EH (cell line): ENCODE measurements around the gene ANO6.

Experiments
- DNase-seq: peaks from one replicate; pipeline ENCODE4 v3.0.0-alpha.2; 2015; ENCODE audit warnings: low read depth

ANO6 gene

DNA sequence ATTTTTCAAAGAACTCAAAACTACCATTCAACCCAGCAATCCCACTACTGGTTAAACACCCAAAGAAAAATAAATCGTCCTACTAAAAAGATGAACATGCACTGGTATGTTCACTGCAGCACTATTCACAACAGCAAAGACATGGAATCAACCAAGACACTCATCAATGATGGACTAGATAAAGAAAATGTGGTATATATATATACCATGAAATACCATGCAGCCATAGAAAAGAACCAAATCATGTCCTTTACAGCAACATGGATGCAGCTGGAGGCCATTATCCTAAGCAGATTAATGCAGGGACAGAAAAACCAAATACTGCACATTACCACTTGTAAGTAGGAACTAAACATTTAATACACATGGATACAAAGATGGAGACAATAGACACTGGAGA is 3.8 kb upstream of the ANO6 start:
- no peak for DNase-seq

DNA sequence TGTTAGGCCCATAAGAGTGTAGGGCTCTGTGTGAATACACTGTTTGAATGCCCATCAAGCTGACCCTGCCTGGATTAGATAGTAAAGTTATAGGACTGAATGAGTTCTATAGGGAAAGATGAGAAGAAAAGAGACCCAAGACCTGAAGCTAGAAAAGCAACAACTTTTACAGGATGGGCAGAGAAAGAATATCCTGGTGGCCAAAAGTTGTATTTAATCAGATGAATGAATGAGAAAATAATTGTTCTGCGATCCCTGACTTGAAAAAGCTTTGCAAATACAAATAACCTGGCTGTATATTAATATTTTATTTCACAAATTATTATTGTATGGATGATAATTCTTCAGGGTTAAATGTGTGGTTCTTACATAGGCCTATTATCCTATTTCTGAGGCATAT is 2.8 kb upstream of the ANO6 start:
- DNase-seq = no peak

DNA sequence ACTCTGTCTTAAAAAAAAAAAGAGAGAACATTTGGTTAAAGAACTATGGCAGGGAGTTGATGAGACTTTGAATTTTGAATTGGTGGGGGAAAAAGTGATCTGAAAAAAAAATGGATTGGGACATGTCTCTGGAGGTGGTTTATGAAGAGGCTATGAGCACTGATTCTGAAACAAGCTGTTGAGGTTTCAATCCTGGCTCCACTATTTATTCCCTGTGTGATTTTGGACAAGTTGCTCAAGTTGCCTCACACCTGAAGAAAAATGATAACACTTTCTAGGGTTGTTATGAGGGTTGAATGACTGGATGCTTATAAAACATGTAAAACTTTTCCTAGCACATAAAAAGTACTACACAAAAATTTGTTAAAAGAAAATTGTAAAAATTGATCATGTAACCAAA is 1.8 kb upstream of the ANO6 start:
- DNase-seq = no peak

DNA sequence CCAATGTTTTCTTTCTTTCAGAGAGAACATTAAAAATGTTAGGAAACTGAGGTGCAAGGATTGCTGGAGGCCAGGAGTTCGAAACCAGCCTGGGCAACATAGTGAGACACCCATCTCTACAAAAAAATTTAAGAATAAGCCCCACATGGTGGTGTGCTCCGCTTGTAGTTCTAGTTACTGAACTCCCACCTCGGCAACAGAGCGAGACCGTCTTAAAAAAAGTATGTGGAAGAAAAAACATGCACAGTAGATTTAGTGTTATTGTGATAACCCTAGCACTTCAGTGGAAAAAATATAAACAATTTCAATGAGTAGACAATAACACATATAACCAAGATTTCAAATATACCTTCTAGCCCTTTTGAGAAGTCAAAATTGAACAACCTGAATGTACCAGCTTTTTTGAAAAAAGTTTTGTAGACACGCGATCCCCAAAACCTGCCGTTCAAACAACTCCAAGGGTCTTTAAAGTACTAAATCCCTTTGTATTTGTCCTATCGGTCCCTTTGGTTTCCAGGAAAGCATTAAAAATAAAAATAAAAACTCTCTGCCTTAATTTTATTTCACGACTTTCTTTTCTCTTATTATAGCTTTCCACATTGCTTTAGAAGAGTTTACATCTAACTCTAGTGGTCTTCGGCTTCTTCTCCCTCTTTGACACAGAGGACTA is 1.0 kb upstream of the ANO6 start:
- DNase-seq = peak; percentile 51

DNA sequence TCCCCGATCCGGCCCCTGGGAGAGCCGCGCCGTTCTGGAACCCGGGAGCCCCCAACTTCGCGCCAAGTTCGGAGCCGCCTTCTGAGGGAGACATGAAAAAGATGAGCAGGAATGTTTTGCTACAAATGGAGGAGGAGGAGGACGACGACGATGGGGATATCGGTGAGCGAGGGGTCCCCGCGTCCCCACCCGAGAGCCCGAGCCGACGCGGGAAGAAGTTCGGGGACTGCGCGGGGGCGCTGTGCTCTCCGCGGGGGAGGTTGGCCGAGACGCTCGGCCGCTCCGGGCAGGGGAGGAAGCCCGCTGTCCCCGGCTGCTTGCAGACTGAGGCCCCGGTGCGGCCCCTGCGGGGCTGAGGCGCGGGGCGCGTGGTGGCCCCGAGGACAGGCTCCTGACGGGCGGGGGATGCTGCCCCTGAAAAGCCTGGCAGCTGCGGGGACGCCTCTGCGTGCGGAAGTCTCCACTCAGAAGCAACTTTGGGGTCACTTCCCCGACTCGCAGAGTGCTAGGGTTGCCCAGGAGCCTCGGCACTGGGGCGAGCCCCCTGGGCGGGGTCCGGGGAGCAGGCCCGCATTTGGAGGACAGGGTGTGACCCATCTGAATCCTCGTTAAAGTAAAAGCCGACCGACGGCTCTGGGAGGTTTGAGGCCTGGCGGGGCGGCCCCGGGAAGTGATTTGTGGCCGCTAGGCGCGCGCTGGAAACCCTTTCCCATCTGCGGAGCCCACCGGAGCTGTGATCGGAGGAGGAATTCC is 511 bp downstream of the ANO6 start:
- peak; percentile 57 for DNase-seq

DNA sequence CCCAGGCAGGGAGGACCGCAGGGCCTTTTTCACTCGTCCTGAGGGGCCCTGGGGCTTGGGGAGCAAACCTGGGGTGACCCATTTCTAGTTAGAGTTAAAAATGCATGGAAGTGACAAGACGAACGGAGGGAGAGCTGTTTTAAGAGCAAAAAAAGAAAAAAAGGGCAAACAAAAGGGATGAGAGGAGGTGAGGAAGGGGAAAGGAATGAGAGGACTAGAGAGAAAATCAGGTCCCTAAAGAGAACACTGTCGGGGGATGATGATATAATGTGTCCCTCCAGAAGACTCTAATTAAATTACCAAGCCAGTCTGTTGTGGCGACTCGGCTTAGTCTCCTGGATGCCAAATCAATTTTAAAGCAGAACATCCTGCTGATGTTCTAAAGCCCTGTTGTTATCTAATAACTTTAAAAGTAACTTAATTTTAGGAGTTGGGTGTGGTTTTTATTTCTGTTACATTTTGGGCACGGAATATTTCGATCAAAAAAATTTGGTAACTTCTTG is 1.1 kb downstream of the ANO6 start:
- peak; percentile 33 for DNase-seq

DNA sequence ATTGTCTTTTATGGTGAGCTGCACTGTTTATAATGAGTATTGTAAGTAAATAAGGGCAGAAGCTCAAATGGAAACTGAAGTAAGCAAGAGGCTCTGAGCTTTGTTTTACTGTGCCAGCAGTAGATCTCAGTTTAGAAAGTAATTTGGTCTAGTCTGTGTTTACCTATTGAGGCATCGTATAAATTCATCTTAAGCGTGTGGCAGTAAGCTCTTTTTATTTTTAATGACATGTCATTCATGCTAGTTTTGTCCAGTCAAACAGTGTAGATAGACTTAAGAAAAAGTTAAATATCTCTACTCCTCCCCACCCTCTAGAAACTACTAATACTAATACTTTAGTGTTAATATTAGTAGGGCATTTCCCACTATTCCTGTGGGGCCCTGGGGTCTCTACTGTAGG is 2.0 kb downstream of the ANO6 start:
- DNase-seq = peak; percentile 21

DNA sequence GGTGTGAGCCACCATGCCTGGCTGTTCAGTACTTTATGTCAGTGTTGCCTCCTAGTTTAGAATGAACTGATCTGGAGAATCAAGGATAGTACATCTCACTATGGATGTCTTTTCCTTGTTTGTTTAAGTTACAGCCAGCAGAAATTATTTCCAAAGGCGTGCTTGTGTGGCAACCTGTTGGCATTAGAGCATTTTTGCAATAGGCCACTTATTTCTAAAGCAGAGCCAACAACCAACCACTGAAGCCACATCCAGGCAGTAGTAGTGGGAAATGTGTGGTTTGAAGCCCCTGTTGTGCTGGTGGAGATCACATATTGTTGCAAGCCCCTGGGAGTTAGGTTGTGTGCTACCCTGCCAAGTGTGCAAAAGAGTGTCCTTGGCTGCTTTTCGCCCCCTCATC is 3.7 kb downstream of the ANO6 start:
- DNase-seq = no peak

DNA sequence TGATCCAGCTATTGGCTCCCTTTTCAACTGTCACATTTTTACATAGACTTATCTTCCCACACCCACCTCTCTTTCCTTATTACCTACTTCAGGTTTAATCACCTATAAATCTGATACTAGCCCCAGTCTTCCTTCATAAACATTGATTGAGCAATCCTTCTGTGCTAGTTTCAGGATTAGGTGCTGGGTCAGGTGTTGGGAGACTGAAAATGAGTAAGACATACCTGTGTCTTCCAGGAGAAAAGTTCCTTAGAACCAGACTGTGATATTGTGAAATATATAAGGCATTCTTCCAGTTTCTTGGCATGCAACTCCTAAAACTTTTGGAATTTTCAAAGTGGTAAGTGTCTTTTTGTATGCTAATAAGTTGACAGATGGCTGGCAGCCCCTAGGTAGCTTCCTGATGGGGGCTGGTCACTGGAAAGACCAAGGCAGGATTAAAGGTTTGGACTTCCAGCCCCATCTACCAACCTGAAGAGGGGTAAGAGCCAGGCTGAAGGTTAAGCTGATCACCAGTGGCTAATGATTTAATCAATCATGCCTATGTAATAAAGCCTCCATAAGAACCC is 4.6 kb downstream of the ANO6 start:
- peak; percentile 6 for DNase-seq

DNA sequence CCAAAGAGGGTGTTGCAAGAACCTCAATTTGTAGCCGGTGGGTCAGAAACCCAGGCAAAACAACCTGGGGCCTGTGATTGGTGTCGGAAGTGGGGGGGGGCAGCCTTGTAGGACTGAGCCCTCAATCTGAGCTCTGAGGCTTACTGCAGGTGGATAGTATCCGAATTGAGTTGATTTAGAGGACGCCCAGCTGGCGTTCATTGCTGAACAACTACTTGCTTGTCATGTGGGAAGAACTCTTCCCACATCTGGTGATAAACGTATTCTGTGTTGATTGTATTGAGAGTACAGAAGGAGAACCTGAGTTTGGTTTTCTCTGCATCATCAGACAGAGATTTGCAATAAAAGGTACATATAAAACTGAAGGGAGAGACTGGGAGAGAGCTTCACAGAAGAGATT is 5.1 kb downstream of the ANO6 start:
- DNase-seq = no peak

DNA sequence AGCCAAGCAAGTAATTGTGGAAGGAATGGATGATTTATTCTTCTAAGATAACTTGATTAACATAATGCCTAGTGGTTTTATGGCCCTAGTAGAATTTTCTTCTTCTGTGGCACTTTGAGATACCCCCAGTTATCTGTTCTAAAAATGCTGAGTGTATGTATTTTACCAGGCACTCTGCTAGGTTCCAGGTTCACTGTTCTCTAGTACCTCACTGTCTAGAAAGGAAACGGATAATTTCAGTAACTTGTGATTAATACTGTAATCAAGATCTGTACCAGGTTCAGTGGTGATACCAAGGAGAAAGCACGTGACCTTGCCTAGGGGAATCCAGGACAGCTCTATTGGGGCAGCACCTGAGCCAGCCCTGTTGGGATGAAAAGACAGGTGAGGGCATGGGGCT is 8.0 kb downstream of the ANO6 start:
- DNase-seq = no peak

DNA sequence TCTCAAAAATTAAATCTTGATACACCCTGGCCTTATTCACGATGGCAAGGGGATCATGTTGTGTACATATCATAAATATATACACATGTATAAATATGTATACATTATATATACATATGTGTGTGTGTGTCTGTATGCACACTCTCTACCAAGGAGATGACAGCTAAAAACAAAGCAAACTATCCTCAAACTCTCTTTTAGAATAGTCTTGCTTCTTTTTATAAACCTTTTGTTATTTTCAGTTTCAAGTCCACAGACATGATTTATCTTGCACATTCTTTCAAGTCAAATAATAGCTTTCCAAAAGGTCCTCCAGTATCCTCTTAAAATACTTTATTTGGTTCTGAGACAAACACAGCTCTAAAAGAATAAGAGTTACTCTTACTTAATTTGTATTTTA is 8.4 kb downstream of the ANO6 start:
- DNase-seq = peak; percentile 8

DNA sequence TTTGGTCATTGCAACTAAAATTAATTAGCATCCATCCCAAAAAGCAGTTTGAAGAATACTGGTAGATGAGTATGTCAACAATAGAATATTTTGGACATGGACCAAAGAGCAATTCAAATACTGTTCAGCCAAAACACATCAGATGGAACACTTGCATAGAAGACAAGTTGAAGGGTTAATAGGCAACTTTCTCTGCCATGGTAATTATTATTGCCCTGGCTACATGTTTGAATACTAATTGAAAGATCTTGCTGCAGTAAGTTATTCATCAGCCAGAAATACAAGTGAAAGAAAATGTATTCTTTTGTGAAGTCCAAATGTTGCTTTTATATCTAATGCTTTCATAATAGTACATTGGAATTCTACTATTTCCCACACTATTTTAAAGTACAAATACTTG is 10.1 kb downstream of the ANO6 start:
- no peak for DNase-seq

DNA sequence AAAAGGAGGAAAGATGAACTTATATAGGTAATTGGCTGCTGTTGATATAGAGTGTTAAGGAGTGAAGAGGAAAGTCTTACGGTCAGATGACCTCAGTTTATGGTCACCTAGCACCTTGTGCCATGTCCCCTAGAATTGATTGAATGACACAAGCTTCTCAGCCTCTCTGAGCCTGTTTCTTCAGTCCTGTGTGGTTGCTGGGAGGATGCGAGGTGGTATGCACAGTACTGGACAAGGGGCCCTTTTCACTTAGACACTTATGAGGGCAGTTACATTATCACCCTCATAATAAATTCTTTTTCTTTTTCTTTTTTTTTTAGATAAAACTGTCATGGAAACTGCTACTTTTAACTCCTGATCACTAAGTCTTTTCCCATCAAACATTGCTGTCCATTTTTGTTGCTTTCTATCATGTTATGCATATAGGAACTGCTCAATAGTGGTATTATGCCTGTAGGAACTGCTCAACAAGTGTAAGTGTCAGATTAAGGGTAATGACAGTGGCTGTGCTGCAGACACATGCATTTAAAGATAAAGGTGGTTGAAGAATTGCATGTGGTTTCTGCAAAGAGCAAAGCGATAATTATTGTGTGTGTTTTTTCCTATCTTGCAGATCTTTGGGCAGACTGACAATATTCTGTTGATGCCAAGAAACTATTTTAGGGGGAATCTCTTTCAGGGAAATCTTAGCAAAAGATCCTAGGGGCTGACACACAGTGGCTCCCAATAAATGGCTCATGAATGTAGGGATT is 11.6 kb downstream of the ANO6 start:
- no peak for DNase-seq

DNA sequence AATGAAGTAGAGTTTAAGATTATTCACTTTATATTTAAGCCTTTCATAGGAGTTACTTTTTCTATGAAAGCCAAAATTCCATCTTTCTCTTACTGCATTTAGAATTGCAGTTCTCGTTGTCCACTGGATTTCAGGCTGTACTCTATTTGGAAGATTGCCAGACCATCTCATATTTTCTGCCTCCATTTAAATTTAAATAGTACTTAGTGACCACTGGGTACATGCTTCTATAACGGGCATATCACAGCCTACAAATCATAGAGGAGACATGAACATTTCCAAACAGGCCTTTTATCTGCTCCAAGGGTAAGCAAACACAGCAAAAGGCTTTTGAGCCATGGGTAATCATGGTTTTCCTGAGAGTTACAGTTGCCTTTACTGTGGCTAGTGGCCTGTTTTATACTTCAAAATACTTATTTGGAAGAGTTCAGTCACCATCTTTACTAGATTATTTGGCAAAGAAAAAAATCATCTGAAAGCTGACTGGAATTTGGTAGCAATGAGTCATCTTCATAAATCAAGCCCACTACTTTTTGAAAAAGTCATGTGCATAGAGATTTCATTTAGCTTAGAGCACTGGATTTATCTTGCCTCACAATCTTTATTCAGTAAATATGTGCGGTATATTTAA is 15.7 kb downstream of the ANO6 start:
- peak; percentile 88 for DNase-seq

DNA sequence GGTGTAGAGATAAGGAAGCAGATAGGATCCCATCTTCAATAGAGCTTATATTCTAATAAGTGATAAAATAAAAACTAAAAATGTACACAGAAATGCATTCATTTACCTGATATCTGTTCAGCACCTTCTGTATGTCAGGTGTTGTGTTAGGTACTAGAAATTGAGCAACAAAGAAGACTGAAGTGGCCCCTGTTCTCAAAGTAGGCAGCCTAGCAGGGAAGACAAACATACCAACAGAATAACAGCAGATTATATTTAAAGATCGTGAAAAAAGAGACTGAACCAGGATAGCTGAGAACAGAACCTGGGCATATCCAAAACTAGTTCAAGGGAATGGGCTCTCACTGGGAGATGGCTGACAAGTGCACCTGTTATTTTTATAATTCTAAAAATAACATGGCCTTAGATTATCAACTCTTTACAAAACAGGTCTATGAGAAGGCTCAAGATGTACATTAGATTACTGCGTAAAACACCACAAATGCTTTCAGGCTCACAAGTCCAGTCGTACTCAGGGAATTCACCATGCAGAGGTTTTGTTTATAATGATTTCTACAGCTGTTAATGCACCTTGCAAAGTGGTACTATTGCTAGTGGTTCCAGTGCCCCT is 16.4 kb downstream of the ANO6 start:
- no peak for DNase-seq

DNA sequence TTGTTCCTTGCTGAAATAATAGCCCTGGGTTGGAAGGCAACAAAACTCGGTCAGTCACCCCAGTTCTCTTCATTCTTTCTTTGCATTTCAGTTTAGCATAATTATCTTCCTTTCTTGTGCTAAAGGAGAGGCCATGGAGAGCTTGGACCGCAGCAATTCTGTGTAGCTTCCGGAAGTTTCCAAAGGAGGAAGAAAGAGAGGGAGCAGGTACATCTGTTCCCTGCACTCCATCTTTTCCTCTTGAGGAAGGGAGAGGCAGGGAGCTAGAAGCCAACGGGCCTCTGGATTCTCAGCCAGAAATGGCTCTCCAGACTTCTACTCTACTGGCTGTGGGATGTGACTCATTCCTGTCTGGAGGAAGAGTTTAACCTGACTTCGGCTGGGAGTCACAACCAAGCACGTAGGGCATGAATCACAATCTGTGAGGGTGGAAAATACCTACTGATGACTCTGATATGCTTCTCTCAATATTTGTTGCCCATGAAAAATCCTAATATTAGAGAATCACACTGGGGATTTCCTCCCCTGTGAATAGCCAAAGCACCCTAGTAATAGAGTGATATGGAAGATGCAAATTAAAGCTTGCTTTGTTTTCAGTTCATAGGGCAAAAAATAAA is 17.0 kb downstream of the ANO6 start:
- DNase-seq = peak; percentile 98

DNA sequence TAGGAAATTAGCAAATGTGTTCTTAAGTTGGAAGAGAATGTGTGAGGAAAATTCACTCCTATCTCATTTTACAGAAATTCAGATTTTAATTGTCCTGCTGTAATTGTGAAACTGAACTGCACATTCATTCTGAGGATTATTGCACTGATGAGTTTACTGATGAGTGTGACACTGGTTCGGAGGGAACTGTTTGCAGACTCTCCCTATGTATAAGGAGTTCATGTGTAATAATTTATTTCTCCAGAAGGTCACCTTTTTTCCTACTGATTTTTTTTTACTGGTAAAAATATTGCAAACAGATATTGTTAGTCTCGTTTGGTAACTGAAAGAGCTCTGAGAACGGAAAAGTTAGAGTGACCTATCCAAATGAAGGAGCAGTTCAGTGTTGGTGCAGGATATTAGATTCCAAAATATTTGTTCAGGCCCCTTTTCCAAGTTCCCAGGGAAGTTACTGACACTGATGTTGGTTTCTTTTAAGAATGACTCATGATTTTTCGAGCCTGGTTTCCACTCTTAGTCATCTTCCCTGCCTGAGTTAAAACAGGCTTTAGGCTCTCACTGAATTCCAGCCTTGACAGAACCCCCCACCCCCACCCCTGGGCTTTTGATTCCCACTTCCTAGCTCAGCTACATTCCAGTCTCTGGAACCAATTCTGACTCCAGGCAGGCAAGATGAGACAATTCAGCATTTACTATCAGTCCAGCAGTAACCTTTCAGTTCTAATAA is 18.4 kb downstream of the ANO6 start:
- peak; percentile 99 for DNase-seq

DNA sequence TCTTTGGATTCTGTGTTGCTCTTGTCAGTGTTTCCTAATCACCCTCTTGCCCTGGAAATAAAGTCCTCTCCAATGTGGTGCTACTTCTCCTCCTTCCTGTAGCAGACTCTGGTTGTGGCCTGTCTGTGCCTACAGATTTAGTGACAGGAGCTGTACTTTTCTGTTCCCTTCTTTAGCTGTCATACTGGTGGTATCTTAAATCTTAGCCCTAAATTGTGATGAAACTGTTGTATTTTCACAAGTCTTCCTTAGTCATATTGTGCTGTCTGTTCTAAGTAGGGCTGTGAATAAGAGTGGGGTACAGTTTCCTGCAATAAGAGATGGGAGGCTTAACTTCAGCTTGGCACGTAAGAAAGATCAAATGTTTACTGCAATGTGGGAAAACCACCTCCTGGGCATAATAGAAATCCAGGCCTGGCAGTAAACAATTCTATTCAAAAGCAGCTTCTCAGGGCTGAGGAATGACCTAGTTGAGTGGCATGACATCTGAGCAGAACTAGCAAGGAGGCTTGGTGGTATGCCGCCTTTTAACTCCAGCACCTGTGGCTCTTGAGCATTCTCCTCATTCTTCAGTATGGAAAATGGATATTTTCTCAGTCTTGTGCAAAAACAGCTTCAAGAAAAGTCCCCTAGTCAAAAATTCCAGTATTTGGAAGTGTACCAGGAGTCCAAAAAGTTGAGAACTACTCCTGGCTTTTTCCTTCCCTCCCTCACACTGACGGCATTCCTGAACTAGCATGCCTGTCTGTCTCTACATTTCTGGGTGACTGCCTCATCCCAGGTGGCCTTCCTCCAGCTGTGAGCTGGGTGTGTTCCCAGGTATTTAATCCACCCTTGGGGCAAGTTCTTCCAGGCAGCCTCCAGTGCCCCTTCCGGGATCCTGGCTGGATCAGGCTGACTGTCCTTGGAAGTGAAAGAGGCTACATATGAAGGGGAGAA is 19.5 kb downstream of the ANO6 start:
- DNase-seq = peak; percentile 70
